Measurements from ENCODE around the gene GALNT2. TPM values are rescaled to one million over a fixed set of nuclear protein-coding genes. Genes with fewer than 3 reads are reported as not detected.

The GALNT2 gene
- total and polyA plus RNA-seq, 9 of the 15 experiments (the other 6 are each of a cell fraction or from before 2014, with no cell fraction given): 1.6 to 106 (median 51.9) TPM

DNA sequence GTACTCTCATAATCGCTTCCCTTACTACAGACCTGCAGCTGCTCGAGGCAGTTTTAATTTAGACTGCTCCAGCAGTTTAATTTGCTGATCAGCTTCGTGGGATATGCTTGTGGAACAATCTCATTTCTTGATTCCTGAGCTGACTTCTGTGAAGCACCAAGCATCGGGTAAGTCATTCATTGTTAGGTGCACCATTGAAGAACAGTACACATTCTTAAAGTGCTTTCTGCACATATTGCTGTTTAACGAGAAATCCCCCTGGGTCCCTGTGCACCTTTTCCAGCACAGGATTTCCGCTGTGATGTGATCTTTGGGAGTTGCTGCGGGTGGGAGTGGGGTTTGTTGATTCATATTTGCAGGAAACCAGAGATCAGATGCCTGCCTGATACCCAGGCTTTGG is 9.1 kb downstream of the GALNT2 start:
- intact Hi-C loops (cut with micrococcal nuclease): no loop called here
- TF ChIP-seq CBX8 (IDR thresholded peaks at IDR 0.05; ENCODE audit: borderline replicate concordance, extremely low read depth, low read depth, low read length, poor library complexity, severe bottlenecking) (no peak), PCBP2 (IDR thresholded peaks at IDR 0.05; ENCODE audit: low read depth, low read length, poor library complexity, severe bottlenecking) (no peak), CREBBP (IDR thresholded peaks at IDR 0.05; ENCODE audit: low read depth, low read length) (no peak), PHF8 (IDR thresholded peaks at IDR 0.05; ENCODE audit: borderline replicate concordance, low read length) (no peak), PPARD (CRISPR knock-in tag; IDR thresholded peaks at IDR 0.05) (no peak), ZNF347 (CRISPR knock-in tag; IDR thresholded peaks at IDR 0.05; ENCODE audit: low read depth) (no peak), PRMT5 (CRISPR knock-in tag; IDR thresholded peaks at IDR 0.05) (no peak), HNRNPL (IDR thresholded peaks at IDR 0.05; ENCODE audit: low read depth, low read length) (no peak), ZZZ3 (IDR thresholded peaks at IDR 0.05) (no peak), ZNF444 (CRISPR knock-in tag; IDR thresholded peaks at IDR 0.05) (no peak)
- TF ChIP-seq, protein P1, sequence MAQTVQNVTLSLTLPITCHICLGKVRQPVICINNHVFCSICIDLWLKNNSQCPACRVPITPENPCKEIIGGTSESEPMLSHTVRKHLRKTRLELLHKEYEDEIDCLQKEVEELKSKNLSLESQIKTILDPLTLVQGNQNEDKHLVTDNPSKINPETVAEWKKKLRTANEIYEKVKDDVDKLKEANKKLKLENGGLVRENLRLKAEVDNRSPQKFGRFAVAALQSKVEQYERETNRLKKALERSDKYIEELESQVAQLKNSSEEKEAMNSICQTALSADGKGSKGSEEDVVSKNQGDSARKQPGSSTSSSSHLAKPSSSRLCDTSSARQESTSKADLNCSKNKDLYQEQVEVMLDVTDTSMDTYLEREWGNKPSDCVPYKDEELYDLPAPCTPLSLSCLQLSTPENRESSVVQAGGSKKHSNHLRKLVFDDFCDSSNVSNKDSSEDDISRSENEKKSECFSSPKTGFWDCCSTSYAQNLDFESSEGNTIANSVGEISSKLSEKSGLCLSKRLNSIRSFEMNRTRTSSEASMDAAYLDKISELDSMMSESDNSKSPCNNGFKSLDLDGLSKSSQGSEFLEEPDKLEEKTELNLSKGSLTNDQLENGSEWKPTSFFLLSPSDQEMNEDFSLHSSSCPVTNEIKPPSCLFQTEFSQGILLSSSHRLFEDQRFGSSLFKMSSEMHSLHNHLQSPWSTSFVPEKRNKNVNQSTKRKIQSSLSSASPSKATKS (CRISPR knock-in tag; IDR thresholded peaks at IDR 0.05): no peak
- TF ChIP-seq, protein P2, sequence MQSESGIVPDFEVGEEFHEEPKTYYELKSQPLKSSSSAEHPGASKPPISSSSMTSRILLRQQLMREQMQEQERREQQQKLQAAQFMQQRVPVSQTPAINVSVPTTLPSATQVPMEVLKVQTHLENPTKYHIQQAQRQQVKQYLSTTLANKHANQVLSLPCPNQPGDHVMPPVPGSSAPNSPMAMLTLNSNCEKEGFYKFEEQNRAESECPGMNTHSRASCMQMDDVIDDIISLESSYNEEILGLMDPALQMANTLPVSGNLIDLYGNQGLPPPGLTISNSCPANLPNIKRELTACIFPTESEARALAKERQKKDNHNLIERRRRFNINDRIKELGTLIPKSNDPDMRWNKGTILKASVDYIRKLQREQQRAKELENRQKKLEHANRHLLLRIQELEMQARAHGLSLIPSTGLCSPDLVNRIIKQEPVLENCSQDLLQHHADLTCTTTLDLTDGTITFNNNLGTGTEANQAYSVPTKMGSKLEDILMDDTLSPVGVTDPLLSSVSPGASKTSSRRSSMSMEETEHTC (IDR thresholded peaks at IDR 0.05): no peak
- TF ChIP-seq, protein P3, sequence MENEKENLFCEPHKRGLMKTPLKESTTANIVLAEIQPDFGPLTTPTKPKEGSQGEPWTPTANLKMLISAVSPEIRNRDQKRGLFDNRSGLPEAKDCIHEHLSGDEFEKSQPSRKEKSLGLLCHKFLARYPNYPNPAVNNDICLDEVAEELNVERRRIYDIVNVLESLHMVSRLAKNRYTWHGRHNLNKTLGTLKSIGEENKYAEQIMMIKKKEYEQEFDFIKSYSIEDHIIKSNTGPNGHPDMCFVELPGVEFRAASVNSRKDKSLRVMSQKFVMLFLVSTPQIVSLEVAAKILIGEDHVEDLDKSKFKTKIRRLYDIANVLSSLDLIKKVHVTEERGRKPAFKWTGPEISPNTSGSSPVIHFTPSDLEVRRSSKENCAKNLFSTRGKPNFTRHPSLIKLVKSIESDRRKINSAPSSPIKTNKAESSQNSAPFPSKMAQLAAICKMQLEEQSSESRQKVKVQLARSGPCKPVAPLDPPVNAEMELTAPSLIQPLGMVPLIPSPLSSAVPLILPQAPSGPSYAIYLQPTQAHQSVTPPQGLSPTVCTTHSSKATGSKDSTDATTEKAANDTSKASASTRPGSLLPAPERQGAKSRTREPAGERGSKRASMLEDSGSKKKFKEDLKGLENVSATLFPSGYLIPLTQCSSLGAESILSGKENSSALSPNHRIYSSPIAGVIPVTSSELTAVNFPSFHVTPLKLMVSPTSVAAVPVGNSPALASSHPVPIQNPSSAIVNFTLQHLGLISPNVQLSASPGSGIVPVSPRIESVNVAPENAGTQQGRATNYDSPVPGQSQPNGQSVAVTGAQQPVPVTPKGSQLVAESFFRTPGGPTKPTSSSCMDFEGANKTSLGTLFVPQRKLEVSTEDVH (IDR thresholded peaks at IDR 0.05; ENCODE audit: low read depth, partially characterized antibody): no peak
- Histone ChIP-seq H2AFZ (ENCODE audit: low read depth, low read length) (no peak overlapping the region), H3K79me2 (ENCODE audit: control insufficient read depth, insufficient read depth, low read length) (peaks cover 98% of the 10 kb centered on the region), H3K4me2 (ENCODE audit: insufficient read depth, low read length) (no peak overlapping the region), H3K27ac (ENCODE audit: extremely low read depth, low read depth, low read length) (no peak overlapping the region), H4K20me1 (replicated peaks; ENCODE audit: control insufficient read depth, insufficient read depth, low read length) (peaks cover 59% of the 10 kb centered on the region), H3K36me3 (ENCODE audit: control insufficient read depth, insufficient read depth, low read length) (peaks cover 56% of the 10 kb centered on the region; the same call in 2 of the 3 replicates), H3K9me1 (ENCODE audit: control insufficient read depth, insufficient read depth, low read length) (peaks cover 13% of the 10 kb centered on the region), H3K9me3 (replicated peaks; ENCODE audit: control insufficient read depth, insufficient read depth, low read depth, low read length) (no peaks in the 10 kb centered on the region), H3K9ac (ENCODE audit: insufficient read depth in 1 of 2, low read depth in 2 of 2, low read length in 2 of 2) (no peak overlapping the region), H3K27me3 (ENCODE audit: control insufficient read depth in 2 of 2, insufficient read depth in 2 of 2, low read length in 2 of 2) (no peaks in the 10 kb centered on the region), H3K4me3 (no peak overlapping the region), H3K4me1 (replicated peaks in 1 of 2; ENCODE audit: control insufficient read depth in 2 of 2, insufficient read depth in 2 of 2, low read length in 2 of 2) (peaks cover 8 to 17% of the 10 kb centered on the region in 2 experiments; a peak in 3 of 5 replicates)
- POLR2A ChIA-PET: interaction anchor here (3.1 kb wide), 1 partner anchor 9 kb away, joined by 7 read pairs; no protein-coding TSS in a partner anchor
- FAIRE-seq (no peak), ATAC-seq (no peak), DNase-seq (ENCODE audit: extremely low read depth in 1 of 4, low spot score in 3 of 4) (no peak)
- no TSS peak for BruUV-seq (replicated peaks)
- WGBS (ENCODE audit: insufficient coverage, low coverage, missing lambda C conversion rate): 85% methylated on average over 7 of the region's 7 CpGs
- CTCF ChIA-PET (ENCODE audit: low intra/inter-chr PET ratio): no interaction called here
- in situ Hi-C loops (cut with MboI): no loop called here

All from K562 (cell line).